A673 (cell line): Measurements from ENCODE around the gene EPHA10. TPM values are rescaled to one million over a fixed set of nuclear protein-coding genes. Genes with fewer than 3 reads are reported as not detected.

ENCODE experiments used
- BruUV-seq: library from RNA; stranded (reverse); fragments of 400-500 nt; replicated peaks from 2 replicates; lab custom pipeline; 2021; lab: Mats Ljungman, UMichigan
- CTCF ChIA-PET: fragments of 300-600 bp; sonication (Branson Sonifier 250); formaldehyde crosslinking; loops from one replicate; lab custom pipeline; 2022; ENCODE audit warnings: antibody characterized with exemption; lab: Charles Lee
- POLR2A ChIA-PET: fragments of 300-600 bp; sonication (Branson Sonifier 250); formaldehyde crosslinking; loops from one replicate; lab custom pipeline; 2022; ENCODE audit warnings: antibody characterized with exemption; ENCODE audit not compliant: low non-redundant PET; lab: Charles Lee
- DNase-seq: peaks from one replicate; pipeline ENCODE4 v3.0.0-alpha.2; 2015; ENCODE audit warnings: low spot score
- H3K27ac ChIP-seq: fragments of 200-600 bp; sonication (generic); 2 replicates; pipeline ENCODE4 v1.5.1; 2016; ENCODE audit warnings: mixed run types, low read depth, mild to moderate bottlenecking, mixed read lengths, antibody characterized with exemption, low read length; ENCODE audit not compliant: poor library complexity, severe bottlenecking
- H3K27me3 ChIP-seq: fragments of 200-600 bp; sonication (generic); replicated peaks from 2 replicates; pipeline ENCODE4 v1.6.1; 2017; ENCODE audit warnings: mixed run types, low read depth, mild to moderate bottlenecking, mixed read lengths, antibody characterized with exemption, low read length; ENCODE audit not compliant: insufficient read depth, poor library complexity
- H3K36me3 ChIP-seq: fragments of 200-600 bp; sonication (generic); 2 replicates; pipeline ENCODE4 v1.6.1; 2016; ENCODE audit warnings: mixed run types, mild to moderate bottlenecking, mixed read lengths, antibody characterized with exemption, low read length; ENCODE audit not compliant: insufficient read depth, poor library complexity, severe bottlenecking
- H3K4me1 ChIP-seq: fragments of 200-600 bp; sonication (generic); 2 replicates; pipeline ENCODE4 v1.6.1; 2017; ENCODE audit warnings: mixed run types, mild to moderate bottlenecking, mixed read lengths, antibody characterized with exemption, low read length; ENCODE audit not compliant: insufficient read depth, poor library complexity, severe bottlenecking
- H3K4me3 ChIP-seq: fragments of 200-600 bp; sonication (generic); 2 replicates; pipeline ENCODE4 v1.5.1; 2016; ENCODE audit warnings: low read depth, mixed run types, mild to moderate bottlenecking, mixed read lengths, low read length; ENCODE audit not compliant: poor library complexity, severe bottlenecking
- H3K9me3 ChIP-seq: fragments of 200-600 bp; sonication (generic); 2 replicates; pipeline ENCODE4 v1.6.1; 2016; ENCODE audit warnings: mixed run types, low read depth, mild to moderate bottlenecking, mixed read lengths, antibody characterized with exemption, low read length; ENCODE audit not compliant: poor library complexity, severe bottlenecking
- CTCF ChIP-seq: fragments of 300-800, 200-600 bp; sonication (generic); conservative IDR thresholded peaks from 2 replicates; pipeline ENCODE4 v1.5.1; 2017; ENCODE audit warnings: low read depth, mild to moderate bottlenecking, antibody characterized with exemption, low read length, moderate library complexity, mixed read lengths
- EZH2 ChIP-seq: fragments of 200-600 bp; sonication (generic); IDR thresholded peaks from 2 replicates; pipeline ENCODE4 v1.6.1; 2017; ENCODE audit warnings: borderline replicate concordance, low read depth, mild to moderate bottlenecking, mixed read lengths, antibody characterized with exemption, low read length; ENCODE audit not compliant: poor library complexity, severe bottlenecking
- intact Hi-C: fragments of 100-400 bp; cut with micrococcal nuclease; formaldehyde crosslinking; loops from one replicate; pipeline ENCODE4 v1.10.0; 2022; ENCODE audit not compliant: unreplicated experiment
- total RNA-seq: library from RNA; stranded (reverse); gene quantifications from 2 replicates; pipeline ENCODE4 v1.2.3, GENCODE V29; 2021

The EPHA10 gene
- total RNA-seq, 1 experiment from 2014 or later, result not detected

- peak; percentile 98 for DNase-seq
- POLR2A ChIA-PET, result interaction anchor here (0.5 to 0.7 kb wide), 5 partner anchors 48 to 1591 kb away, joined by 4 to 11 read pairs (median 8); no protein-coding TSS in a partner anchor
- BruUV-seq, result TSS peak; percentile 30
Observed at GRCh38 chr1:37807555-37808368, 42.8 kb upstream of the EPHA10 start, which contains the start of the genes C1orf122 and YRDC. Gene C1orf122 (plus strand): TSS chr1:37807790. CDS start chr1:37808405, 615 bp downstream. Gene YRDC (minus strand): TSS chr1:37808208. CDS start chr1:37808180, 28 bp downstream.

GRCh38 chr1:37807220-37807554 lies 42.3 kb upstream of the EPHA10 start:
- TF ChIP-seq CTCF (no peak), EZH2 (no peak)
- Histone ChIP-seq H3K9me3 (no peaks in the 10 kb centered on the region), H3K4me3 (peak overlapping the region; percentile 80), H3K27ac (peak overlapping the region; percentile 86), H3K27me3 (no peaks in the 10 kb centered on the region), H3K36me3 (peaks cover 45% of the 10 kb centered on the region), H3K4me1 (peaks cover 15% of the 10 kb centered on the region)
- no TSS peak for BruUV-seq
- DNase-seq, result no peak
- intact Hi-C loops, result loop anchor here (5.0 to 10.0 kb wide), 2 partner anchors 50 to 112 kb away; partner anchors contain the start of genes CDCA8 and MTF1
- ChIA-PET POLR2A (no interaction called here), CTCF (no interaction called here)

More at GRCh38 chr1:37807555-37808368, 42.8 kb upstream of the EPHA10 start, which contains the start of the genes C1orf122 and YRDC:
- TF ChIP-seq EZH2, result no peak
- TF ChIP-seq CTCF, result no peak
- Histone ChIP-seq H3K4me3 (peak within 1 kb of the TSS; percentile 80), H3K27me3 (no peaks in the 10 kb centered on the region), H3K4me1 (peaks cover 15% of the 10 kb centered on the region), H3K36me3 (peaks cover 39% of the 10 kb centered on the region), H3K9me3 (no peaks in the 10 kb centered on the region), H3K27ac (peak within 1 kb of the TSS; percentile 86)
- intact Hi-C loops, result loop anchor here (5.0 to 10.0 kb wide), 2 partner anchors 50 to 113 kb away; partner anchors contain the start of genes CDCA8 and MTF1
- CTCF ChIA-PET, result interaction anchor here (0.6 to 1.2 kb wide), 3 partner anchors 21 to 1357 kb away, joined by 4 to 10 read pairs (median 5); partner anchors contain the start of gene MTF1

GRCh38 chr1:37802439-37802838 lies 37.5 kb upstream of the EPHA10 start:
- BruUV-seq, result no TSS peak
- no peak for DNase-seq
- ChIA-PET POLR2A (no interaction called here), CTCF (no interaction called here)
- Histone ChIP-seq H3K36me3 (peaks cover 51% of the 10 kb centered on the region), H3K9me3 (no peaks in the 10 kb centered on the region), H3K27me3 (no peaks in the 10 kb centered on the region), H3K4me1 (peaks cover 8% of the 10 kb centered on the region), H3K27ac (no peak overlapping the region), H3K4me3 (no peak overlapping the region)
- TF ChIP-seq EZH2 (no peak), CTCF (no peak)
- intact Hi-C loops, result loop anchor here (10.0 kb wide), 1 partner anchor 108 kb away; the partner anchor contains the start of gene CDCA8
